GM18520 (cell line): ENCODE data around the gene BRINP3.

Experiments used
- ATAC-seq: cut with Tn5 transposase; IDR thresholded peaks from one replicate; pipeline ENCODE4 v1.9.1; 2021; ENCODE audit not compliant: unreplicated experiment

Gene BRINP3

DNA sequence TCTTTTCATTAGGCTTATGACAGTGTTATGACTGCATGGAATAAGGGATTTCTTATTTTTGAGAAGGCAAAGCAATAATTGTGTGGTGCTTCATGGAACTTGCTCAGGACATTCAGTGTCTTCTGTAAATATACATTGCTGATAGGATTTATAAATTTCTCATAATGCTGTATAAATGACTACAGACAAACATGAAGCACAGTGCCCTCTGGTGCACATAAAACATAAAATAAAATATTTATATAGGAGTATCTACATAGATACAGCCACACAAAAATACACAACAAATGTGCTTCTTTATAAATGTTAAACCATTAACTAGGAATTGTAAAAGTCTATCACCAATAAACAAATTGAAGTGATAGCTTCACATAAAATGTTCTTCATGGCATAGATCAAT is 24.1 kb downstream of the BRINP3 start:
- ATAC-seq = no peak

- no peak for ATAC-seq
These were observed 25.3 kb downstream of the BRINP3 start for GRCh38 chr1:190452272-190452848.

- no peak for ATAC-seq
These were observed 33.2 kb downstream of the BRINP3 start for GRCh38 chr1:190444464-190444863.

DNA sequence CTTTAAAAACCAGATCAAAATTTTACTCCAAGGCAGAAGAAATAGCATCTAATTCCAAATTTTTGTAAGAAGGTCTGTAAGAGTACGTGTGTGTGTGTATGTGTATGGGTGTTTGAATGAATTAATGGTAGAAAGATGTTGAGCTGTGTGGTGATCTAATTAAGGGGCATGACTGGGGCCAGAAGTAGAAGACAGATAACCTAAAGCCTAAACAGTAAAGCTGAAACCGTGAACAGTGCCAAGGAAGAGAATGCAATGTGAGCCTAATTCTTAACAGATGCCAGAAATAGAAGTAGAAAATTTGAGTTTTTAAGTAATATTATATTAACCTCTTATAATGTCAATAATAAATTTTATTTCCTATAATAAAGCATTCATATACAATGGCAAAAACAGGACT is 38.2 kb downstream of the BRINP3 start:
- no peak for ATAC-seq

- peak; percentile 39 for ATAC-seq
These were observed 41.0 kb downstream of the BRINP3 start for GRCh38 chr1:190436615-190437014.

DNA sequence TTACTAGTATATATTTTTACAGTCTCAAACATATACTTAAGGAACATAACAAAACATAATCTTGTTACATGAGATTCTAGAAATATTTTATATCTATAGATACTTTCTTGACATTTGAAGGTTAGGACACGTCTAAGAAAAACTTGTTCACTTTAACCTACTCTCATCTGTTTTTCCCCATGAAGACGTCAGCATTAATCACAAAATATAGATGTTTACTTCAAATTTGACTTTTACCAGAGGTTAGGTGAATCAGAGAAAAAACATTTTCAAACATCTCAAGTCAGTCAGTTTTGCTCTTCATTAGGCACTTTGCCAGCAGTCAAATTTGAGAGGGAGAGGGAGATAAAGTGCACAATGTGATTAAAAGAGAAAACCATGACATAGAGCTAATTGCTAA is 47.7 kb downstream of the BRINP3 start:
- ATAC-seq = no peak

- ATAC-seq = no peak
These were observed 48.5 kb downstream of the BRINP3 start for GRCh38 chr1:190429141-190429540.

GRCh38 chr1:190416239-190416638 is 61.4 kb downstream of the BRINP3 start:
- no peak for ATAC-seq

DNA sequence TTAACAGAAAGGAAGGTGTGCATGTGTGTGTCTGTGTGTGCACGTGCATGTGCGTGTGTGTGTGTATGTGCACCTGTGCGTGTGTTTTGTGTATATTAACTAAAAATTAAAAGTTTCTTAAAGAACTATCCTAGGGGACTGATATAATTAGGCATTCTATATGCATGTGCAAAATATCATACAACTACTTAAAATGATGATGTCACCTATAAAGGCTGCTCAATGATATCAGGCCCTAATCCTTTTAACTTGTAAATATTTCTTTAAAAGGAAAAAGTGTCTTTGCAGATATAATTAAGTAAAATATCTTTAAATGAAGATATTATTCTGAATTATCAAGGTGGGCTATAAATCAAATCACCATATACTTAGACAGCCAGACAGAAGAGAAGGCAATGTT is 64.5 kb downstream of the BRINP3 start:
- no peak for ATAC-seq

DNA sequence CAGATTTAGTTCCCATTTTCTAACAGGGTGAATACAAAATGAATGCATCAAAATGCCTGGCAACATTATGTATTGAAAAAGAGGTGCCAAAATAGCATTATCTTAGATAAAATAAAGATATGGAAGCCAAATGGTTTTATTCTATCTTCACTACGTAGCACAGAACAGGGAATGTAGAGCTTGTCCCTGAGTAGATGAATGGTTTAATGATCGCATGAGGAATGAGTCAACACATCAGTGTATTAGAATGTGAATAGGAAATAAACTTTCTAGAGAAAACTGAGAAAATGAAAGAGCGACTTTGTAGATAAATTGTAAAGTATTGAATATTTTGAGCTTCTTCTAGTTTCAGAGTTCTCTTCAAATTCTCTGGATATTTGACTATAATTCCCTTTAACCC is 74.3 kb downstream of the BRINP3 start:
- ATAC-seq = no peak

GRCh38 chr1:190399233-190399632 is 78.4 kb downstream of the BRINP3 start:
- ATAC-seq = no peak

DNA sequence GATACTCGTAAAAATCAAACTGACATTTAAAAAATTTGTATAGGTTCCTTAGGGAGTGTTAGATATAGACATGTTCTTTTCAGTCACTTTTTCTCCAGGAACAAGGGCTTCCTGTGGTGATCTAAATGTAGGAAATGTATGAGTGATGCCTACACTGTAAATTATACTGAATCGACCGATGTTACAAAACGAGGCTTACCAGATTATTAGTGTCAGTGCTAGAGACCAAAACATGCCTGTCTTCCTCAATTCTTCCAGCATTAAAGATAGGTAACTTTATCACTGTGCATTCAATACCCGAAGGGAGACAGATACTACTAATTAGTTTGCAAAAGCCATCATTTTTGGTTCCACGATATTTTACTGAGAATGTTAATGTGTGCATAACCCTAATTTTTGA is 86.1 kb downstream of the BRINP3 start:
- no peak for ATAC-seq

DNA sequence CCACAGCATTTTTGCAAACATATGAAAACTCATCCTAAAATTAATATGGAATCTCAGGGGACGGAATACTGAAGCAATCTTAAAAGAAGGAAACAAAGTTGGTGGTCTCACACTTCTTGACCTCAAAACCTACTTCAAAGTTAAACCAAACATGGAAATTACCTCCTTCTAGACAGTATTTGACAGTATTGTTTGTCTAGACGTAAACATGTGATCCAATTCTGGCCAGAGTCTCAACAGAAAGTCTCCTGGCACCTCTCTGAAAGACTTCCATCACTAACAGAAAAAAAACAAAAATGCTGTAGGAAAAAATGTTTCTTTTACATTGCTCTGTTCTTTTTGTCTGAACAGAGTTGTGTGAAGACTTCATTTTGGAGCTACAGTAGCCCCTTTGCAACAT is 99.7 kb downstream of the BRINP3 start:
- no peak for ATAC-seq

- no peak for ATAC-seq
These were observed 100.4 kb downstream of the BRINP3 start for GRCh38 chr1:190377294-190377693.

- no peak for ATAC-seq
These were observed 101.6 kb downstream of the BRINP3 start for GRCh38 chr1:190376044-190376443.

- ATAC-seq = peak; percentile 82
These were observed 103.8 kb downstream of the BRINP3 start for GRCh38 chr1:190373705-190374336.

- no peak for ATAC-seq
These were observed 110.5 kb downstream of the BRINP3 start for GRCh38 chr1:190367200-190367599.

DNA sequence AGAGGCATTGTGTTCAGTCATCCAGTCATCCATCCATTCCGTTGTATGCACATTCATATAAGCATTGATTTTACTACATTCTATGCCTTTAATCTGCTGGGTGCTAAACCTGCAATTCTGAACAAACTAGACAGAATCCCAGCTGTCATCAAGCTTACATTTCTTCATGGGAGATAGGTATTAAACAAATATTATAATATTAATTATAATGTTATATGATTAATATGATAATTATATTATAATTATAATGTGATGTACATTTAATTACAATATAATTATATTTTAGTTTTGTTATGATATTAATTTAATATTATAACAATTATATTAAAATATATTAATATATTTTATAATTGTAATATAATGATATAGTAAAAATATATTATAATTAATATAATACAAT is 112.4 kb downstream of the BRINP3 start:
- no peak for ATAC-seq

DNA sequence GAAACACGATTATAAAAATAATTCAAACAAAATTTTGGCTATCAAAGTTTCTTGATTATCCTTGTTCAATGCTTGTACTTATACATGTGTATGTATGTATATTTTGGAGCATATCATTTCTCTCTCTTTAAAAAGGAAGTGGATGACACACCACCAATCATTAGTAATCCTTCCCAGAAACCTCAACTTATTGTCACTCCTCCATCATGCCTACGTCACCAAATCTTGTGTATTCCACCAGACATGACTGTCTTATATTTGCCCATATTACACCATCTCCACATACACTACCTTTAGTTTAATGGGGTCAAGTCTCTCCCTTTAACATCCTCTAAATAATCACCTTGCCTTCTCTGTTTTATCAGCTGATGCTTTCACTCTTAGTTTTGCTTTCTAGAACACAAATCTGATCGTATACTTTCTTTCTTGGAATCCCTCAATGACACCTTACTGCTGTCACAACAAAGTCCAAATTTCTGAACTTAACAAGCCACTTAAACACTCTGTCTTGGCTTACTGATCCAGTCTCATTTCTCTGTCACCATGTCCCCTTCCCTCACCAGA is 124.0 kb downstream of the BRINP3 start:
- no peak for ATAC-seq

GRCh38 chr1:190344454-190344853 is 133.2 kb downstream of the BRINP3 start:
- ATAC-seq = no peak

DNA sequence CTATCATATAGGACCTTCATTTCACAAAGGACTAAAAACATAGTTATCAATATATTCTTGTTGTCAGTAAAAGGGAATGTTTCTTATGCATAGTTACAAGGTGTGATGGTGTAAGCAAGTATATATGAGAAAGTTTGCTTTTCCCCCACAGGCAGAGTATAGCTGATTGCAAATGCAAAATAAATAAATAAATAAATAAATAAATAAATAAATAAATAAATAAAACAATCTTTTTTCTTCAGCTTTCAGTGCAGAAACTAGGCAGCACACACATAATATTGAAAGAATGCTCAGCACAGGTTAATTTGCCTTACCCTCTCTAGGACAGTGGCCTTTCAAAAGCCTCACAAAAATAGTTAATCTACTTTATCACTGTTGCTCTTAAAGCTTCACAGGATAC is 138.8 kb downstream of the BRINP3 start:
- ATAC-seq = no peak

GRCh38 chr1:190328871-190329270 is 148.8 kb downstream of the BRINP3 start:
- ATAC-seq = no peak

- no peak for ATAC-seq
These were observed 149.3 kb downstream of the BRINP3 start for GRCh38 chr1:190328361-190328760.
